ENCODE measurements around the gene PARP1.

The PARP1 gene

DNA sequence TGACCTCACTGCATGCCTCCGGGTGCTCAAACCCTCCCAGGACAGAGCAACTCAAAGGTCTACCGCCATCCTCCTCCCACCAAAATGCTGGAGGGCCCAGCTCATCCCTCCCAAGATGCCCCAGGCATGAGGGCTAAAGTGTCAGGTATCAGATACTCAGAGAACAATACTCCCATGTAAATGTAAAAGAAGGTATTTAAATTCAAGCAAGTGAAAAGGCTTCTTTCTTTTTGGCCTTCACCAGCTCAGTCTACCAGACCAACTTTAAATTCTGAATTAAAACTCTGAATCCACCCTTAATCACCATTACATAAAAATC lies 3.0 kb downstream of the PARP1 start:
- DNase-seq: no peak

- DNase-seq: no peak
Measured at GRCh38 chr1:226404063-226404903, 3.6 kb downstream of the PARP1 start.

DNA sequence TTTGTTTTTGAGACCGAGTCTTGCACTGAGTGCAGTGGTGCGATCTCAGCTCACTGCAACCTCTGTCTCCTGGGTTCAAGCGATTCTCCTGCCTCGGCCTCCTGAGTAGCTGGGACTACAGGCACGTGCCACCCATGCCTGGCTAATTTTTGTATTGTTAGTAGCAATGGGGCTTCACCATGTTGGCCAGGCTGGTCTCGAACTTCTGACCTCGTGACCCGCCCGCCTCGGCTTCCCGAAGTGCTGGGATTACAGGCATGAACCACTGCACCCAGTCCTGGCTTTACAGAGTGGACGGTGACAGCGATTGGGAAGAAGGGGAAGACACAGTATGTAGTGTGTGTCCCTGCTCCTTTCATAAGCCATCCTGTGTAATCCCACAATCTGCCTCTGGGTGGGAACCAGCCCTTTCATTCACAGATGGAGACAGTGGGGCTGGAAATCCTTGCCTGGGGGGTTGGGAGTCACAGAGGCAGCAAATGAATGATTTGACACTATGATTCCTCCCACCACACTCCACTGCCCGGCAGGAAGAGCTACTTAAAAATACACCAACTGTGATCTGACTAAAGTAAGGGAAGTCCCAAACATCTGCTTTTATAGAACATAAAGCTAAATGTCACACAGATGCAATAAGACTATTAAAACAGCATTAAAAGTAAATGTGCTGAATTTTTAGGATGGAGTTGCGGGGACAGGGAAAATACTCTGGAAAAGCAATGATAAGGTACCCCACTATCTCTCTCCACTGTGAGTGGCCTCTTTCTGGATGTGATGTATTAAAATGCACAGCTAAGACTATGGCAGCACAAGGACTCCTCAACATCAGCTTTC lies 4.5 kb downstream of the PARP1 start:
- peak; percentile 41 for DNase-seq

GRCh38 chr1:226402739-226403165 lies 5.1 kb downstream of the PARP1 start:
- no peak for DNase-seq

DNA sequence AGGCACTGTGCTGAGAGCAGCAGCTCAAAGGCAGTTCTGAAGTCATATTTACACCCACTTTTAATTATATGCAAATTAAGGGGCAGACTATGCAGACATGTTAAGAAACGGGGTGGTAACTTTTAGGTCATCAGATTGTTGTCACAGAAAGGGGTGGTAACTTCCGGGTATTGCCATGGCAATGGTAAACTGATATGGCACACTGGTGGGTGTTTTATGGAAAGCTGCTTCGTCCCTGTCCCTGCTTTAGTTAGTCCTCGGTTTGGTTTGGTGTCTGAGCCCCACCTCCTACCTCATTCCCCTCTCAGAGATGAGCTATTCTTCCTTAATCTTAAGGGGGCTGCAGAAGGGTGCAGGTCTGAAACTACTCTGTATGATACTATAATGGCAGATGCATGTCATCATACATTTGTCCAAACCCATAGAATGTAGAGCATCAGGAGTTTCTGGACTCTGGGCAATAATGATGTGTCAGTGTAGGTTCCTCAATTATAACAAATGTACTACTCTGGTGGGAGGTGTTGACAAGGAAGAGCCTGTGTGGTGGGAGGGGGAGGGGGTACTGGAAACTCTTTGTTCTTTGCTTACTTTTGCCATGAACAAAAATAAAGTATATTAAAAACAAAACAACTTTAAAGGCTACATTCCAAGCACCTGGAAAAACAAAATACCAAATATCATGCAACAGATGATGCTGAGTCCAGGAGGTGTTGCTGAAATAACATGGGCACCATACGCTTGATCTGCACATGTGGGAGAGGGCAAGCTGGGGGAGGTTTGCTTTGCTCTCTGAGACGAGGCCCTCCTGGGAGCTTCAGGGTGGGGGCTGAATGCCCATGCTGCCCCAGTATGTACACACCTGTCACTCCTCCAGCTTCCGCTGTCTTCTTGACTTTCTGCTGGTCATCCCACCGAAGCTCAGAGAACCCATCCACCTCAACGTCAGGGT lies 6.3 kb downstream of the PARP1 start:
- DNase-seq: no peak

DNA sequence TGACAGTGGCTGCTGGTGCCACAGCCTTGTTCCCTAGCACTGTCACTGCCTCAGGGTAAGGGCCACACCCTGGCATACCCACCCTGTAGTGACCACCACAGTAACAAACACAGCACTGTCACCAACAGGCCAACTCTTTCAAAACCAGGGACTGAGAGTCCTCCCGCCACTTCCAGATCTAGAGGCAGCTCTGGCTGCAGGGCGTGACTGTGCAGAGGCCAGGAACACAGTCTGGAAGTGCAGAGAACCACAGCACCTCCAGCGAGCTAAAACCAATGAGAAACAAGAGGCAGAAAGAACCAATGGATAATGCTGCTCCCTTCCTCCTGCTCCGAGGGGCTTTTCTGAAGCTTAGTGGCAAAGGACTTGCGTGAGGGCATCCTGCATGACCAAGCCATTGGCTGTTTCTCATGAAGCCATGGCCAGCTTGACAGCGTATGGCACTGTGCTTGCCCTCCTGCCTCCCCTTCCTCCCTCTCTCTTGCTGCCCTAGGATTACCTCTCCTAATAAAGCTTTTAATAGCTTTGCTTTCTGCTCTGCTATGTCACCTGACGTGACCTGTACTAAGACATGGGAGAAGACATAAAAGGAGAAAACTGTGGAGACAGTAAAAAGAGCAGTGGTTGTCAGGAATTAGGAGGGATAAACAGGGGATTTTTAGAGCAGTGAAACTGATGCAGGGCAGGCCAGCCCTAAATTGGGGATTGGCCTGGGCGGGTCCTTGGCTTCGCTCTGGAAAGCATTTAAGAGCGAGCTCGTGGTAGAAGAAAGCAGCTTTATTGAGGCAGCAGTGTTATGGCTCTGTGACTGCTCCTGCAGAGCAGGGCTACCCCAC lies 7.2 kb downstream of the PARP1 start:
- no peak for DNase-seq

- no peak for DNase-seq
Measured at GRCh38 chr1:226397955-226398636, 9.8 kb downstream of the PARP1 start.

DNA sequence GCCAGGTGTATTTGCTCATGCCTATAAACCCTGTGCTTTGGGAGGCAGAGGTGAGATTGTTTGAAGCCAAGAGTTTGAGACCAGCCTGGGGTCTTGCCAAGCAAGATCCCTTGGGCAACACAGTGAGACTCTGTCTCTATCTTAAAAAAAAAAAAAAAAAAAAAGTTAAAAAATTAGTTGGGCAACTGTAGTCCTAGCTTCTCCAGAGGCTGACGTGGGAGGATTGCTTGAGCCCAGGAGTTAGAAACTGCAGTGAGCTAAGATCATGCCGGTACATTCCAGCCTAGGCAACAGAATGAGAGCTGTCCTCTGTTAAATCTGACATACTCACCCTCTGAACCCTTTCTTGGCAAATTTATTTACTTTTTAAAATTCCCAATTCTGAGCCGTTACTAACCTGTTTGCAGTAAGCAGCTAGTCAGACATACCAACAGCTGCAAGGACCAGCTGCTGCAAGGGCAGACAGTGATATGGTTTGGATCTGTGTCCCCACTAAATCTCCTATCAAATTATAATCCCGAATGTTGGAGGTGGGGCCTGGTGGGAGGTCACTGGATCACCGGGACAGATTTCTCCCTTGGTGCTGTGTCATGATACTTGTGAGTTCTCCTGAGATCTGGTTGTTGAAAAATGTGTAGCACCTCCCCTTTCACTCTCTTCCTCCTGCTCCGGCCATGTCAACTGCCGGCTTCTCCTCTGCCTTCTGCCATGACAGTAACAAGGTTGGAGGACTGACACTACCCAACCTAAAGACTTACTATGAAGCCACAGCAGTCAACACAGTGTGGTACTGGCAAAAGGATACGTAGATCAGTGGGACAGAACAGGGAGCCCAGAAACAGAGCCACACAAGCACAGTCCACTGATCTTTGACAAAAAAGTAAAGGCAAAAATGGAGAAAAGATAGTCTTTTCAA lies 10.6 kb downstream of the PARP1 start:
- DNase-seq: no peak

DNA sequence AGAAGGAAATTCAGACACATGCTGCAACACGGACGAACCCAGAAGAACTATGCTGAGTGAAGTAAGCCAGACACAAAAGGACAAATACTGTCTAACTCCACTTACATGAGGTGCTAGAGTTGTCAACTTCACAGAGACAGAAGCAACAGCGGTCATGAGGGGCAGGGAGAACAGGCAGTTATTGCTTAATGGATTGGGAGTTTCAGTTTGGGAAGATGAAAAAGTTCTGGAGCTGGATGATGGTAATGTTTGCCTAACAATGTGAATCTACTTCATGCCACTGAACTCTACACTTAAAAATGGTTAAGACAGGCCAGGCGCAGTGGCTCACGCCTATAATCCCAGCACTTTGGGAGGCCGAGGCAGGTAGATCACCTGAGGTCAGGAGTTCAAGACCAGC lies 12.1 kb downstream of the PARP1 start:
- no peak for DNase-seq

- DNase-seq: no peak
Measured at GRCh38 chr1:226394462-226394861, 13.4 kb downstream of the PARP1 start.

DNA sequence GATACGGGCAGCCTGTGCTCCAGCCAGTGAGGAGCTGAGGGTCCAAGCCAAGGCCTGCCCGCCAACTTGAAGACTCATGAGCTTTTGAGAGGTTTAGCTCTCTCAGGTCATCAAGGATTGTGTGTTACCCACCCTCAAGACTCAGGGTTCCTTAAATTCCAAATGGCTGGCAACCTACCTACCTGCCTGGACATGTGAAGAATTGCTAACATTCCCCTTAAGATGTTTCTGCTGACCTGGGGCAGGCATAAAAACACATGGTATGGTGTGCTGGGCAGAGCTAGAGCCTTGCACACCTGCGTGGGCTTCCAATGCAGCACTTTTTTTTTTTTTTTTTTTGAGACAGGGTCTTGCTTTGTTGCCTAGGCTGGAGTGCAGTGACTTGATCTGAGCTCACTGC lies 17.2 kb downstream of the PARP1 start:
- DNase-seq: no peak

- DNase-seq: no peak
Measured at GRCh38 chr1:226388131-226388530, 19.8 kb downstream of the PARP1 start.

GRCh38 chr1:226384717-226385116 lies 23.2 kb downstream of the PARP1 start:
- DNase-seq: no peak

DNA sequence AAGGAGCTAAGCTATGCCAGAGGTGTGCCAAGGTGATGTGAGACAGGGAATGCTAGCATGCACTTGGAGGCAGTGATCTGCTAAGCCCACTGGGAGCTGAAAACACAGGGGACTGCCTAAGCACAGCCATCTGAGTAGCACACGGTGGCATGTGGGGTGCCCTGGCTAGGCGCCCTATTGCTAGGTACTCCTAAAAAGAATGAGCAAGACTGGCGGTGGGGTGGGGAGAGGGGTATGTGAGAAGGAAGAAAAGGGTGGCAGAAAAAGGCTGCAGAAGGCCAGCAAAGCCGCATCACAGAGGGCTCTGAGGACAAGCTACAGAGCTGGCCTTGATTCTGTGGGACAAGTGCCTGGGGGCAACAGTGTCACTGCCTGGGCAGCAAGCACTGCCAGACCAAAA lies 23.9 kb downstream of the PARP1 start:
- no peak for DNase-seq

DNA sequence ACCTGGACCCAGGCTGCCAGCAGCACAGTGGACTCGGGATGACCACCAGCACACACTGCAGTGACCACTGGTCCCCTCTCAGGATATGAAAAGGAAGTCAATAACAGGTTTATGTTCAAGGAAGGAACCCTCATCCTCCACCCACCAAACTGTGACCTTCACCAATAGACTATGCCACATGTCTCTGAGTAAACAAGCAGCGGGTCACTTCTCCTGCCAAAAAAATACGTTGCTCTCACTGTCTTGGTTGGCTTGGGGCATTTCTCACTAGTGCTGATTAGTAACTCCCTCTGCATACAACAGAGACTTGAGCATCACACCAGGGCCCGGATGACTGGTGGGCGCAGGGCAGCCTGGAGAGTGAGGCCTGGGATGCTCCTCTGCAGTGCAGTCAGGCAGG lies 25.9 kb downstream of the PARP1 start:
- no peak for DNase-seq

DNA sequence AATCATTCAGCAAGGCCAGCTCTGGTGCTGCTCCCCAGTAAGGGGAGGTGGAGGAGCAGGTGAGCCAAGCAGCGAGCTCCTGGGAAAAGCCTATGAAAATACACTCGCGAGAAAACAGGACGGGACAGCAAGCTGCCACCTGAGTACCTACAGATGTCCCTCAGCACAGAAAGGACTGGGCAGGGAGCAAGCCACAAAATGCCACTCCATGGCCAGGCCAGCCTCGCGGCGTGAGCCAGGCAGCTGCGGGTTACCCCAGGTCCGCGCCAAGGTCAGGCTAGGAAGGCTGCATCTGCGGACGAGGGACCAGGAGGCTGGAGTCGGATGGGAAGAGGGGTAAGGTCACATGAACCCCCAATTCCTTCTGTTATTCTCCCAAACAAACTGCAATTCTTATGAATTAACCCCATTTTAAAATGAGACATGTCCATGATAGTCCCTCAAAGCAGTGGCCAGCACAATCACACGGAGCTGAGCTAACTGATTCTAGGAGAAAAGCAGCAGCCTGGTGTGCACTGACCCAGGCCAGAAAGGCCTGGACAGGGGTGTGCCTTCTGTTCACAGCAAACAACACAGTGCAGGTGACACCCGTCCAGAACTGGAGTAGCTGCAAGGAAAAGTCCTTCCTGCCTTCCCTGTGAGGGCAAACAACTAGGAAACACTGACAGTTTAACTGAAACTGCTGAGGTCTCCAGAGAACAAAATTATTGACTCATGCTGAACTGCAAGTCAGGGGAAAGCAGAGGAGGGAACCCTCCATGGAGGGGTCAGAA lies 26.5 kb downstream of the PARP1 start:
- no peak for DNase-seq

DNA sequence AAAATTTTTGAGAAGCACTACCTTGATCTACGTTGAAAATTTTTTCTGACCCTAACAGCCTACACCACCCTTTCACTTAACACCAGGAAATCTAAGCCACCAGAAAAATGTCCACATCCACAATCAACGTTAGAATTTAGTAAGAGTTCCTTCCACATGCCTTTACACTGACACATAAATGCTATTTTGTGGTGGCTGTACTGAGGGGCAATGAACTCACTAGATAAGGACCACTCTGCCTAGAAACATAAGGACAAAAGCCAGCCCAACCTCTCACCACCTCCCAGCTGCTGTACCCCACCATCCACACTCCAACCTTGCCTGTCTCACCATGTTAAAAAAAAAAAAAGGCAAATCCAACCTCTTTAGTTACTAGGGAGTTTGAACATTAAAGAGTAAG lies 29.8 kb downstream of the PARP1 start:
- DNase-seq: no peak

- no peak for DNase-seq
Measured at GRCh38 chr1:226376300-226376699, 31.6 kb downstream of the PARP1 start.

- no peak for DNase-seq
Measured at GRCh38 chr1:226373376-226373775, 34.5 kb downstream of the PARP1 start.

DNA sequence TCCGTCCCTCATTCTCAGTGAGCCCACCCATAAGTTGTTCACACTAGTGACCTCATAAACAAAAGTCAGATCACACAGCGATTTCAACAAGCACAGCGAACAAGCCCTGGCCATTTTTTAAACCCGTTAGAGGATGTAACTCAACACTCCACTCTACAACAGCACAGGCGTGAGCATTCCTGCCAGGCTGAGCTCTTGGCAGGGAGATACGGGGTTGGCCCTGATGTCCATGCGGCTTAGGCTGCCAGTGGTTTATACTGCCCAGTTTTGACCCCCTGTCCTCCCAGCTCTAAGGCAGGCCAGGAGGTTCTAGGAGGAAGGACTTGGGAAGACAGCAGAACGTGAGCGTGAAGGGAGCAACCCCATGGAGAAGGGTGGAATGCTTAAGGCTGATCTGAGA lies 35.0 kb downstream of the PARP1 start:
- no peak for DNase-seq

All from OCI-M1 (cell line).